Panc1 (cell line): ENCODE data around the gene PODNL1.

ENCODE experiments used
- CTCF ChIP-seq: fragments of 450-650 bp; IDR thresholded peaks from 2 replicates; pipeline ENCODE4 v1.5.1; 2017; ENCODE audit warnings: mild to moderate bottlenecking
- POLR2AphosphoS5 ChIP-seq: IDR thresholded peaks from 2 replicates; pipeline ENCODE4 v1.6.1; 2012; ENCODE audit warnings: mild to moderate bottlenecking, low read depth, low read length, moderate library complexity
- REST ChIP-seq, 2 experiments: IDR thresholded peaks; 2 replicates each; pipeline ENCODE4 v1.6.1; 2011 to 2012; ENCODE audit warnings: low read depth in 2 of 2, control low read depth in 1 of 2, low read length in 1 of 2, mild to moderate bottlenecking in 1 of 2, moderate library complexity in 1 of 2; ENCODE audit not compliant: insufficient read depth in 1 of 2
- SIN3A ChIP-seq: IDR thresholded peaks from 2 replicates; pipeline ENCODE4 v1.6.1; 2012; ENCODE audit warnings: low read depth, mild to moderate bottlenecking, low read length, moderate library complexity, borderline replicate concordance; ENCODE audit not compliant: insufficient read depth
- TCF7L2 ChIP-seq: IDR thresholded peaks from 2 replicates; pipeline ENCODE4 v1.6.1; 2011; ENCODE audit warnings: mild to moderate bottlenecking, low read depth, low read length, inconsistent platforms

GRCh38 chr19:13930402-13930801 lies 7.8 kb downstream of the PODNL1 start:
- no peak for TF ChIP-seq POLR2AphosphoS5
- TF ChIP-seq CTCF, result no peak
- TF ChIP-seq REST (IDR thresholded peaks at IDR 0.05; ENCODE audit: insufficient read depth in 1 of 2, low read depth in 2 of 2, low read length in 1 of 2), result no peak
- no peak for TF ChIP-seq SIN3A
- no peak for TF ChIP-seq TCF7L2
